HCT116 (cell line): ENCODE results near the gene PLOD2.

Source experiments
- EGR1 ChIP-seq: IDR thresholded peaks from 2 replicates; pipeline ENCODE4 v1.6.1; 2012; ENCODE audit warnings: low read depth
- EZH2 ChIP-seq: fragments of 200-600 bp; sonication (generic); IDR thresholded peaks from 2 replicates; pipeline ENCODE4 v1.6.1; 2017; ENCODE audit warnings: antibody characterized with exemption, mixed run types
- MAX ChIP-seq: IDR thresholded peaks from 2 replicates; pipeline ENCODE4 v1.6.1; 2012
- POLR2A ChIP-seq: IDR thresholded peaks from 2 replicates; pipeline ENCODE4 v1.7.0; 2011; ENCODE audit warnings: borderline replicate concordance; ENCODE audit not compliant: insufficient read depth, insufficient read length; ENCODE audit errors: extremely low read depth
- RAD21 ChIP-seq: IDR thresholded peaks from 2 replicates; pipeline ENCODE4 v1.6.1; 2012; ENCODE audit warnings: low read depth, mild to moderate bottlenecking
- REST ChIP-seq: IDR thresholded peaks from 2 replicates; pipeline ENCODE4 v1.6.1; 2012; ENCODE audit warnings: low read depth
- SIN3A ChIP-seq: IDR thresholded peaks from 2 replicates; pipeline ENCODE4 v1.6.1; 2012; ENCODE audit warnings: low read depth
- YY1 ChIP-seq: IDR thresholded peaks from 2 replicates; pipeline ENCODE4 v1.6.1; 2011; ENCODE audit warnings: low read length, low read depth, moderate library complexity, mild to moderate bottlenecking; ENCODE audit not compliant: insufficient replicate concordance; ENCODE audit errors: extremely low read depth
- ZFX ChIP-seq: fragments of 450-650 bp; IDR thresholded peaks from 2 replicates; pipeline ENCODE4 v1.6.1; 2017
- TF ChIP-seq, protein P1 (sequence below), 3 experiments: fragments of 200-600 bp in 1 of 3; sonication (generic) in 1 of 3; IDR thresholded peaks in 2 of 3; conservative IDR thresholded peaks in 1 of 3; 2 replicates each; pipeline ENCODE4 v1.5.1; 2012 to 2017; ENCODE audit warnings: low read depth in 2 of 3, low read length in 2 of 3, antibody characterized with exemption in 1 of 3, borderline replicate concordance in 1 of 3, control low read depth in 1 of 3, mild to moderate bottlenecking in 1 of 3, mixed read lengths in 1 of 3, mixed run types in 1 of 3, moderate library complexity in 1 of 3; ENCODE audit not compliant: insufficient read depth in 1 of 3

DNA sequence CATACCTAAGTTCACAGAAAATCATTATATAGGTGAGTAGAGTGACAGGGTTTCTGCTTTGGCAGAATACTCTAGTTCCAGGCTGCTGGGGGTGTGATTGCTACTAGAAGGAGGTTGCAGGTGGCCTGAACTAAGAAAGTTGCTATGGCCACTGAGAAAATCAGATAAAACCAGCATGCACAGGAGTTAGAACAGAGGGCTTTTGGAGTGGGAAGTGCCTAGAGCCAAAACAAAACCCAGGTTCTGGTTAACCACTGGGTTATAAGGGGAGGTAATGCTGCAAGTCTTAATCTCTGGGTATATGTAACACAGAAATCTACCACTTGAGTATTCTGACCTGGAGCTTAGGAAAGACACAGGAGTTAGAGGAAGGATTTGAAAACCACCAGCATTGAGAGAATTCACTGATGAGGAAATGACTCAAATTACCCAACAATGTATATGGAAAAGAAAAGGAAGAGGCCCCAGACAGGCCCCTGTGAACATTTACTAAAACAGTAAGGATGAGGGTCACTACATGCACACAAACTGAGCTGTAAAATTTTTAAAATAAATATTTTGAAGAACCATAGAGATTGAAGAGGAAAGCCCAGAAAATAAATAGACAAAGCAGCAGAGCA lies 60.0 kb downstream of the PLOD2 start:
- TF ChIP-seq YY1 (no peak), SIN3A (no peak), ZFX (no peak), POLR2A (no peak), EGR1 (no peak), REST (no peak), MAX (no peak), EZH2 (no peak), RAD21 (no peak)
- TF ChIP-seq, protein P1, sequence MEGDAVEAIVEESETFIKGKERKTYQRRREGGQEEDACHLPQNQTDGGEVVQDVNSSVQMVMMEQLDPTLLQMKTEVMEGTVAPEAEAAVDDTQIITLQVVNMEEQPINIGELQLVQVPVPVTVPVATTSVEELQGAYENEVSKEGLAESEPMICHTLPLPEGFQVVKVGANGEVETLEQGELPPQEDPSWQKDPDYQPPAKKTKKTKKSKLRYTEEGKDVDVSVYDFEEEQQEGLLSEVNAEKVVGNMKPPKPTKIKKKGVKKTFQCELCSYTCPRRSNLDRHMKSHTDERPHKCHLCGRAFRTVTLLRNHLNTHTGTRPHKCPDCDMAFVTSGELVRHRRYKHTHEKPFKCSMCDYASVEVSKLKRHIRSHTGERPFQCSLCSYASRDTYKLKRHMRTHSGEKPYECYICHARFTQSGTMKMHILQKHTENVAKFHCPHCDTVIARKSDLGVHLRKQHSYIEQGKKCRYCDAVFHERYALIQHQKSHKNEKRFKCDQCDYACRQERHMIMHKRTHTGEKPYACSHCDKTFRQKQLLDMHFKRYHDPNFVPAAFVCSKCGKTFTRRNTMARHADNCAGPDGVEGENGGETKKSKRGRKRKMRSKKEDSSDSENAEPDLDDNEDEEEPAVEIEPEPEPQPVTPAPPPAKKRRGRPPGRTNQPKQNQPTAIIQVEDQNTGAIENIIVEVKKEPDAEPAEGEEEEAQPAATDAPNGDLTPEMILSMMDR (IDR thresholded peaks at IDR 0.05 in 2 of 3, conservative IDR thresholded peaks at IDR 0.05 in 1 of 3; ENCODE audit: borderline replicate concordance in 1 of 3, insufficient read depth in 1 of 3, low read depth in 2 of 3, low read length in 2 of 3), result no peak
